NOMO-1 treated with dmso at 0.1 percent for 144 hours (cell line): ENCODE data around the gene SF1.
"Not testable (repeated sequence)": the region's sequence is repeated elsewhere in the genome, so short reads cannot be mapped to it uniquely, and the experiment has no call there.

ENCODE experiments used
- DNase-seq: peaks from one replicate; lab custom pipeline; 2025; ENCODE audit not compliant: unreplicated experiment; lab: John Stamatoyannopoulos, UW

SF1 gene

GRCh38 chr11:64778473-64779298 lies at the start of gene SF1:
TSS of gene SF1 (minus strand) at chr11:64778542. CDS start at chr11:64778392, 150 bp downstream.
- DNase-seq = peak; percentile 100

- no peak for DNase-seq
Observed at GRCh38 chr11:64827451-64827839, 49.1 kb upstream of the SF1 start.

GRCh38 chr11:64826578-64827450 lies 48.5 kb upstream of the SF1 start:
- no peak for DNase-seq

- DNase-seq = no peak
Observed at GRCh38 chr11:64826062-64826461, 47.7 kb upstream of the SF1 start.

GRCh38 chr11:64823568-64824119 lies 45.3 kb upstream of the SF1 start:
- DNase-seq = no peak

GRCh38 chr11:64817476-64817875 lies 39.1 kb upstream of the SF1 start:
- no peak for DNase-seq

GRCh38 chr11:64815433-64815832 lies 37.1 kb upstream of the SF1 start:
- not testable (repeated sequence) for DNase-seq

- DNase-seq = no peak
Observed at GRCh38 chr11:64814712-64815187, 36.4 kb upstream of the SF1 start.

- DNase-seq = no peak
Observed at GRCh38 chr11:64813826-64814225, 35.5 kb upstream of the SF1 start.

GRCh38 chr11:64810891-64811272 lies 32.5 kb upstream of the SF1 start:
- no peak for DNase-seq

- DNase-seq = peak; percentile 94
Observed at GRCh38 chr11:64810271-64810890, 32.0 kb upstream of the SF1 start, which contains the start of gene MEN1. TSS of gene MEN1 (minus strand) at chr11:64810551. CDS start at chr11:64810109, 442 bp downstream.

- no peak for DNase-seq
Observed at GRCh38 chr11:64809781-64810241, 31.5 kb upstream of the SF1 start.

GRCh38 chr11:64805481-64805880 lies 27.1 kb upstream of the SF1 start:
- DNase-seq = no peak

- DNase-seq = no peak
Observed at GRCh38 chr11:64804346-64805210, 26.2 kb upstream of the SF1 start.

GRCh38 chr11:64803846-64804345 lies 25.6 kb upstream of the SF1 start:
- DNase-seq = no peak

- DNase-seq = peak; percentile 62
Observed at GRCh38 chr11:64803158-64803845, 25.0 kb upstream of the SF1 start, which contains the start of gene MAP4K2. TSS of gene MAP4K2 (minus strand) at chr11:64803214. CDS start at chr11:64803149, 65 bp downstream.

GRCh38 chr11:64802370-64803157 lies 24.2 kb upstream of the SF1 start:
- no peak for DNase-seq
